SJCRH30 (cell line): Measurements from ENCODE around the gene DACH1. TPM values are rescaled to one million over a fixed set of nuclear protein-coding genes. Genes with fewer than 3 reads are reported as not detected.
A peak's percentile ranks its signal among the peaks of the same experiment; 100 is the strongest.

ENCODE experiments used
- DNase-seq, 2 experiments: peaks; one replicate each; pipeline ENCODE4 v3.0.0-alpha.2; 2015 to 2020
- H3K27ac ChIP-seq: fragments of 250-450 bp; sonication (Bioruptor Pico); 2 replicates; pipeline ENCODE4 v1.5.1; 2020; ENCODE audit warnings: mild to moderate bottlenecking, moderate library complexity
- H3K27me3 ChIP-seq: fragments of 250-450 bp; sonication (Bioruptor Pico); 2 replicates; pipeline ENCODE4 v1.5.1; 2020; ENCODE audit warnings: mild to moderate bottlenecking, moderate library complexity
- H3K36me3 ChIP-seq: fragments of 250-450 bp; sonication (Bioruptor Pico); 2 replicates; pipeline ENCODE4 v1.5.1; 2020; ENCODE audit warnings: mild to moderate bottlenecking, moderate library complexity
- H3K4me1 ChIP-seq: fragments of 250-450 bp; sonication (Bioruptor Pico); 2 replicates; pipeline ENCODE4 v1.5.1; 2020; ENCODE audit warnings: mild to moderate bottlenecking, moderate library complexity
- H3K4me3 ChIP-seq: fragments of 250-450 bp; sonication (Bioruptor Pico); 2 replicates; pipeline ENCODE4 v1.5.1; 2020; ENCODE audit warnings: mild to moderate bottlenecking, moderate library complexity
- H3K9me3 ChIP-seq: fragments of 250-450 bp; sonication (Bioruptor Pico); replicated peaks from 2 replicates; pipeline ENCODE4 v1.5.1; 2020; ENCODE audit warnings: mild to moderate bottlenecking, moderate library complexity
- total RNA-seq: library from RNA; depleted of rRNA; stranded (reverse); fragments of >200 nt; shearing (Covaris generic); gene quantifications from 2 replicates; pipeline ENCODE4 v1.2.3, GENCODE V29; 2014

Gene DACH1
- total RNA-seq, 1 experiment from 2014 or later = 12.2 TPM

GRCh38 chr13:71583581-71583980, 283.4 kb downstream of the DACH1 start:
- DNase-seq = no peak
- Histone ChIP-seq H3K36me3 (no peaks in the 10 kb centered on the region), H3K9me3 (no peaks in the 10 kb centered on the region), H3K27ac (no peak overlapping the region), H3K4me3 (no peak overlapping the region), H3K27me3 (no peaks in the 10 kb centered on the region), H3K4me1 (no peaks in the 10 kb centered on the region)

GRCh38 chr13:71580614-71581013, 286.4 kb downstream of the DACH1 start:
- Histone ChIP-seq H3K9me3 (no peaks in the 10 kb centered on the region), H3K4me3 (no peak overlapping the region), H3K4me1 (no peaks in the 10 kb centered on the region), H3K36me3 (no peaks in the 10 kb centered on the region), H3K27ac (no peak overlapping the region), H3K27me3 (no peaks in the 10 kb centered on the region)
- DNase-seq = no peak

- Histone ChIP-seq H3K27me3 (no peaks in the 10 kb centered on the region), H3K9me3 (no peaks in the 10 kb centered on the region), H3K36me3 (no peaks in the 10 kb centered on the region), H3K27ac (no peak overlapping the region), H3K4me1 (no peaks in the 10 kb centered on the region), H3K4me3 (no peak overlapping the region)
- DNase-seq = no peak
Measured at GRCh38 chr13:71578048-71578447, 289.0 kb downstream of the DACH1 start.

GRCh38 chr13:71577127-71577526, 289.9 kb downstream of the DACH1 start:
- no peaks in the 10 kb centered on the region for H3K9me3 ChIP-seq
- H3K36me3 ChIP-seq = no peaks in the 10 kb centered on the region
- DNase-seq = no peak

GRCh38 chr13:71576571-71576970, 290.4 kb downstream of the DACH1 start:
- Histone ChIP-seq H3K27me3 (no peaks in the 10 kb centered on the region), H3K27ac (no peak overlapping the region), H3K36me3 (no peaks in the 10 kb centered on the region), H3K4me1 (no peaks in the 10 kb centered on the region), H3K4me3 (no peak overlapping the region), H3K9me3 (no peaks in the 10 kb centered on the region)
- DNase-seq = no peak

More at GRCh38 chr13:71577127-71577526, 289.9 kb downstream of the DACH1 start:
- Histone ChIP-seq H3K4me3 (no peak overlapping the region), H3K27me3 (no peaks in the 10 kb centered on the region), H3K27ac (no peak overlapping the region), H3K4me1 (no peaks in the 10 kb centered on the region)

GRCh38 chr13:71546881-71547280, 320.1 kb downstream of the DACH1 start:
- H3K27me3 ChIP-seq = no peaks in the 10 kb centered on the region
- no peak overlapping the region for H3K27ac ChIP-seq
- no peak for DNase-seq
- no peaks in the 10 kb centered on the region for H3K9me3 ChIP-seq
- H3K36me3 ChIP-seq = no peaks in the 10 kb centered on the region
- no peak overlapping the region for H3K4me3 ChIP-seq
- H3K4me1 ChIP-seq = peaks cover 4% of the 10 kb centered on the region

- H3K27ac ChIP-seq = no peak overlapping the region
- H3K4me3 ChIP-seq = no peak overlapping the region
- no peaks in the 10 kb centered on the region for H3K36me3 ChIP-seq
- H3K27me3 ChIP-seq = no peaks in the 10 kb centered on the region
- no peaks in the 10 kb centered on the region for H3K9me3 ChIP-seq
- DNase-seq = no peak
- H3K4me1 ChIP-seq = no peaks in the 10 kb centered on the region; the same call in 1 of the 2 replicates
Measured at GRCh38 chr13:71540098-71540497, 326.9 kb downstream of the DACH1 start.

GRCh38 chr13:71536201-71536600, 330.8 kb downstream of the DACH1 start:
- Histone ChIP-seq H3K4me3 (no peak overlapping the region), H3K4me1 (no peaks in the 10 kb centered on the region), H3K9me3 (no peaks in the 10 kb centered on the region), H3K36me3 (no peaks in the 10 kb centered on the region), H3K27ac (no peak overlapping the region), H3K27me3 (no peaks in the 10 kb centered on the region)
- no peak for DNase-seq

- Histone ChIP-seq H3K9me3 (no peaks in the 10 kb centered on the region), H3K4me1 (no peaks in the 10 kb centered on the region), H3K36me3 (no peaks in the 10 kb centered on the region), H3K4me3 (no peak overlapping the region), H3K27me3 (no peaks in the 10 kb centered on the region), H3K27ac (no peak overlapping the region)
- DNase-seq = no peak
Measured at GRCh38 chr13:71524613-71525304, 342.2 kb downstream of the DACH1 start.

GRCh38 chr13:71524245-71524612, 342.8 kb downstream of the DACH1 start:
- Histone ChIP-seq H3K36me3 (no peaks in the 10 kb centered on the region), H3K27ac (no peak overlapping the region), H3K4me1 (no peaks in the 10 kb centered on the region), H3K9me3 (no peaks in the 10 kb centered on the region), H3K27me3 (no peaks in the 10 kb centered on the region), H3K4me3 (no peak overlapping the region)
- DNase-seq = no peak

GRCh38 chr13:71522941-71523526, 344.0 kb downstream of the DACH1 start:
- no peaks in the 10 kb centered on the region for H3K9me3 ChIP-seq
- DNase-seq = no peak
- H3K4me1 ChIP-seq = no peaks in the 10 kb centered on the region
- H3K27me3 ChIP-seq = no peaks in the 10 kb centered on the region
- no peak overlapping the region for H3K27ac ChIP-seq
- H3K36me3 ChIP-seq = no peaks in the 10 kb centered on the region
- no peak overlapping the region for H3K4me3 ChIP-seq

- no peaks in the 10 kb centered on the region for H3K36me3 ChIP-seq
- peak in 1 of 2 experiments; percentile 4 for DNase-seq
- H3K27ac ChIP-seq = no peak overlapping the region
- no peak overlapping the region for H3K4me3 ChIP-seq
- no peaks in the 10 kb centered on the region for H3K9me3 ChIP-seq
- H3K27me3 ChIP-seq = no peaks in the 10 kb centered on the region
- H3K4me1 ChIP-seq = peaks cover 12% of the 10 kb centered on the region
Measured at GRCh38 chr13:71517004-71517403, 350.0 kb downstream of the DACH1 start.

- Histone ChIP-seq H3K4me3 (no peak overlapping the region), H3K9me3 (no peaks in the 10 kb centered on the region), H3K4me1 (peaks cover 12% of the 10 kb centered on the region), H3K27me3 (no peaks in the 10 kb centered on the region), H3K36me3 (no peaks in the 10 kb centered on the region), H3K27ac (no peak overlapping the region)
- peak; percentile 6 to 11 for DNase-seq
Measured at GRCh38 chr13:71516521-71516920, 350.5 kb downstream of the DACH1 start.

- Histone ChIP-seq H3K4me1 (peaks cover 12% of the 10 kb centered on the region), H3K36me3 (no peaks in the 10 kb centered on the region), H3K4me3 (no peak overlapping the region), H3K9me3 (no peaks in the 10 kb centered on the region), H3K27ac (no peak overlapping the region), H3K27me3 (no peaks in the 10 kb centered on the region)
- DNase-seq = no peak
Measured at GRCh38 chr13:71515744-71516038, 351.3 kb downstream of the DACH1 start.

GRCh38 chr13:71514900-71515743, 351.9 kb downstream of the DACH1 start:
- Histone ChIP-seq H3K4me1 (peaks cover 12% of the 10 kb centered on the region), H3K4me3 (no peak overlapping the region), H3K36me3 (no peaks in the 10 kb centered on the region), H3K27me3 (no peaks in the 10 kb centered on the region), H3K27ac (no peak overlapping the region), H3K9me3 (no peaks in the 10 kb centered on the region)
- no peak for DNase-seq
